Esophagus muscularis mucosa (tissue), 4 donors: Measurements from ENCODE around the gene SLIT1. TPM values are rescaled to one million over a fixed set of nuclear protein-coding genes. Genes with fewer than 3 reads are reported as not detected.

Experiments used
- DNase-seq: peaks from one replicate; pipeline ENCODE4 v3.0.0-alpha.2; 2017; ENCODE audit errors: extremely low spot score
- H3K27ac ChIP-seq, 4 donors: fragments of 200-600 bp; sonication (generic); replicated peaks in 1 of 4; 1 replicate in 3 of 4; 2 replicates in 1 of 4; pipeline ENCODE4 v1.5.1; 2016 to 2019; ENCODE audit warnings: mild to moderate bottlenecking in 1 of 4
- H3K27me3 ChIP-seq, 4 donors: fragments of 200-600 bp; sonication (generic); one replicate each; pipeline versions ENCODE4 v1.5.1 to v1.6.0; 2016 to 2019
- H3K36me3 ChIP-seq, 4 donors: fragments of 200-600 bp; sonication (generic); one replicate each; pipeline ENCODE4 v1.5.1; 2016 to 2019
- H3K4me1 ChIP-seq, 4 donors: fragments of 200-600 bp; sonication (generic); one replicate each; pipeline ENCODE4 v1.5.1; 2016 to 2019
- H3K4me3 ChIP-seq, 4 donors: fragments of 200-600 bp; sonication (generic); 1 replicate in 2 of 4; 2 replicates in 2 of 4; pipeline ENCODE4 v1.5.1; 2016 to 2019; ENCODE audit warnings: mild to moderate bottlenecking in 4 of 4, moderate library complexity in 1 of 4
- H3K9me3 ChIP-seq, 4 donors: fragments of 200-600 bp; sonication (generic); 1 replicate in 3 of 4; 2 replicates in 1 of 4; pipeline ENCODE4 v1.5.1; 2016 to 2019
- EP300 ChIP-seq: sonication (generic); formaldehyde crosslinking; IDR thresholded peaks from one replicate; pipeline ENCODE4 v1.6.1; 2017; ENCODE audit warnings: antibody characterized with exemption
- POLR2A ChIP-seq: fragments of 450-650 bp; IDR thresholded peaks from one replicate; pipeline ENCODE4 v1.6.1; 2017; ENCODE audit warnings: antibody characterized with exemption, moderate library complexity, mild to moderate bottlenecking, low read depth
- POLR2AphosphoS5 ChIP-seq, 2 donors: sonication (generic); formaldehyde crosslinking; IDR thresholded peaks; one replicate each; pipeline ENCODE4 v1.6.1; 2017; ENCODE audit warnings: antibody characterized with exemption in 2 of 2
- WGBS: methylation state at CpG from one replicate; pipeline ENCODE4 v1.1.5; 2018; 5-methylcytosine and 5-hydroxymethylcytosine counted together
- intact Hi-C: fragments of 100-400 bp; cut with DNase I; formaldehyde crosslinking; loops from one replicate; pipeline ENCODE4 v1.15.1; 2023
- total RNA-seq, 4 donors: library from RNA; depleted of rRNA; stranded (reverse); fragments of >200 nt; gene quantifications; one replicate each; pipeline versions ENCODE4 v1.1.0 to v1.2.1, GENCODE V29; 2016
- TF ChIP-seq, protein P1 (sequence below), 3 experiments: fragments of 200-600 bp in 2 of 3; fragments of 450-650 bp in 1 of 3; sonication (generic) in 2 of 3; IDR thresholded peaks; one replicate each; pipeline ENCODE4 v1.5.1; 2017 to 2019; ENCODE audit warnings: antibody characterized with exemption in 3 of 3, mild to moderate bottlenecking in 2 of 3, moderate library complexity in 1 of 3

SLIT1 gene
- total RNA-seq, 4 donors from 2014 or later, result 0.13 to 0.42 (median 0.31) TPM

DNA sequence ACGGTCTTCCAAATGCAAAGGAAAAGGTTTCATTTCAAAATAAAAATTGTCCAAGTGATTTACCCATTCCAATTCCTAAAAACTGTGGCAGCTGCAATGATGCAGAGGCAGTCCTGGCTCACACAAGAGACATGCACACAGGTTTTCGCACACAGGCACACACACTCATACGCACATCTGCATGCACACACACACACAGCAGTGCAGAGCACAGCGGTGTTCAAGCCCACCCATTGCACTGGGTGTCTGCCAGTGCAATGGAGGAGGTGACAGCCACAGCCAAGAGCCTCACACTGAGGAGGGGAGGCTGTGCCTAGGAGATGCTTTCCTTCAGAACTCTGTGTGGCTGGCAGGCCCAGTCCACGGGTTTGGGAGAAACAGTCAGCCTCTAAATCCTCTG, 123.7 kb downstream of the SLIT1 start:
- peaks cover 0 to 16% (median 0%) of the 10 kb centered on the region in 4 donors for H3K27me3 ChIP-seq
- 78% methylated on average over 5 of the region's 5 CpGs for WGBS
- H3K4me1 ChIP-seq, result peaks cover 0 to 10% (median 0%) of the 10 kb centered on the region in 4 donors
- no peak overlapping the region for H3K4me3 ChIP-seq
- H3K27ac ChIP-seq, result no peak overlapping the region
- H3K36me3 ChIP-seq, result no peaks in the 10 kb centered on the region
- intact Hi-C loops, result no loop called here
- no peaks in the 10 kb centered on the region for H3K9me3 ChIP-seq
- no peak for DNase-seq
- no peak for TF ChIP-seq POLR2AphosphoS5 (IDR thresholded peaks at IDR 0.05)
- TF ChIP-seq, protein P1, sequence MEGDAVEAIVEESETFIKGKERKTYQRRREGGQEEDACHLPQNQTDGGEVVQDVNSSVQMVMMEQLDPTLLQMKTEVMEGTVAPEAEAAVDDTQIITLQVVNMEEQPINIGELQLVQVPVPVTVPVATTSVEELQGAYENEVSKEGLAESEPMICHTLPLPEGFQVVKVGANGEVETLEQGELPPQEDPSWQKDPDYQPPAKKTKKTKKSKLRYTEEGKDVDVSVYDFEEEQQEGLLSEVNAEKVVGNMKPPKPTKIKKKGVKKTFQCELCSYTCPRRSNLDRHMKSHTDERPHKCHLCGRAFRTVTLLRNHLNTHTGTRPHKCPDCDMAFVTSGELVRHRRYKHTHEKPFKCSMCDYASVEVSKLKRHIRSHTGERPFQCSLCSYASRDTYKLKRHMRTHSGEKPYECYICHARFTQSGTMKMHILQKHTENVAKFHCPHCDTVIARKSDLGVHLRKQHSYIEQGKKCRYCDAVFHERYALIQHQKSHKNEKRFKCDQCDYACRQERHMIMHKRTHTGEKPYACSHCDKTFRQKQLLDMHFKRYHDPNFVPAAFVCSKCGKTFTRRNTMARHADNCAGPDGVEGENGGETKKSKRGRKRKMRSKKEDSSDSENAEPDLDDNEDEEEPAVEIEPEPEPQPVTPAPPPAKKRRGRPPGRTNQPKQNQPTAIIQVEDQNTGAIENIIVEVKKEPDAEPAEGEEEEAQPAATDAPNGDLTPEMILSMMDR (IDR thresholded peaks at IDR 0.05), result no peak
- no peak for TF ChIP-seq POLR2A
- no peak for TF ChIP-seq EP300

DNA sequence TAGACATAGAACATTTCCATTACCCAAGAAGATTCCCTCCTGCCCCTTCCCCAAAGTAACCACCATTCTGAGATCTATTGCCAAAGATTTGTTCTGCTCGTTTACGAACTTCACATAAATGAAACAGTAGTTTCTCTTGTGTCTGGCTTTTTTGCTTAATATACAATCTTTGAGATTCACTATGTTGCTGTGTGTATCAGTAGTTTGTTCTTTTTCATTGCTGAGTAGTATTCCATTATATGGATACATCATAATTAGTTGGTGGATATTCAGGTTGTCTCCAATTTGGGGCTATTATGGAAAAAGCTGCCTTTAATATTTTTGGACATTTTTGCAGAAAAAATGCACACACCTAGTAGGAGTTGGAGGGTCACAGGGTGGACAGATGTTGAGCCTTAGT, 124.3 kb downstream of the SLIT1 start:
- Histone ChIP-seq H3K27ac (no peak overlapping the region), H3K36me3 (no peaks in the 10 kb centered on the region), H3K4me1 (peaks cover 0 to 10% (median 0%) of the 10 kb centered on the region in 4 donors), H3K27me3 (peaks cover 0 to 16% (median 0%) of the 10 kb centered on the region in 4 donors), H3K4me3 (no peak overlapping the region), H3K9me3 (no peaks in the 10 kb centered on the region)
- TF ChIP-seq EP300, result no peak
- TF ChIP-seq, protein P1 (IDR thresholded peaks at IDR 0.05), result no peak
- no peak for TF ChIP-seq POLR2AphosphoS5 (IDR thresholded peaks at IDR 0.05)
- TF ChIP-seq POLR2A, result no peak
- WGBS, result 92% methylated on average over 2 of the region's 2 CpGs
- intact Hi-C loops, result no loop called here
- no peak for DNase-seq

DNA sequence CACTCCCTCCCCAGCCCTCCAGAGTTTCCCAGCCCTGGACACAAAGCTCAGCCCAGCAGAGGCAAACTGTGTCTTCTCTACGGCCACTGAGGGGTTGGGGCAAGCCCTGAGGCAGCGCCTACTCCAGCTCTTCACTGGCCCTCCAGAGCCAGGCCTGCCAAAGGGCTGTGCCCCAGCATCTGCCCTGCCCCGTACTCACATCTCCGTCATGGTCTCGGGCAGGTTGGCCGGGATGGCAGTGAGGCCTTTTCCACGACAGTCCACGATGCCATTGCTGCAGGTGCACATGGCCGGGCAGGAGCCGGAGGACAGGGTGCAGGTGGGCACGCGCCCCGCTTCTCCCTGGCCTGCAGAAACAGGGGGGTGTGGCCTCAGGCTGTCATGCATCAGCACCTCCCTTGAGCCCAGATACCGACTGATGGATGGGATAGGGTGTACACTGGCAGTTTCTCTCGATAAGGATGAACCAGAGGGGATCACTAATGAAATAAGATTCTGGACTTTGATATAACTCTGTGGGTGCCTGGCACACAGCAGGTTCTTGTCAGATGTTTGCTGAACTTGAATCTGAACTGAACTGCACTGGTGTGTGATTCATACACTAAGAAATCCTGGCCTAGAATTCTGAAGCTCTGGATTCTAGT, 125.2 kb downstream of the SLIT1 start:
- no peak for TF ChIP-seq EP300
- TF ChIP-seq, protein P1 (IDR thresholded peaks at IDR 0.05), result no peak
- TF ChIP-seq POLR2AphosphoS5 (IDR thresholded peaks at IDR 0.05), result no peak
- TF ChIP-seq POLR2A, result no peak
- no peak overlapping the region for H3K4me3 ChIP-seq
- peaks cover 0 to 10% (median 0%) of the 10 kb centered on the region in 4 donors for H3K27me3 ChIP-seq
- H3K4me1 ChIP-seq, result peaks cover 0 to 10% (median 0%) of the 10 kb centered on the region in 4 donors
- intact Hi-C loops, result no loop called here
- 53% methylated on average over 3 of the region's 15 CpGs for WGBS
- no peak for DNase-seq
- H3K36me3 ChIP-seq, result no peaks in the 10 kb centered on the region
- H3K27ac ChIP-seq, result no peak overlapping the region
- no peaks in the 10 kb centered on the region for H3K9me3 ChIP-seq

DNA sequence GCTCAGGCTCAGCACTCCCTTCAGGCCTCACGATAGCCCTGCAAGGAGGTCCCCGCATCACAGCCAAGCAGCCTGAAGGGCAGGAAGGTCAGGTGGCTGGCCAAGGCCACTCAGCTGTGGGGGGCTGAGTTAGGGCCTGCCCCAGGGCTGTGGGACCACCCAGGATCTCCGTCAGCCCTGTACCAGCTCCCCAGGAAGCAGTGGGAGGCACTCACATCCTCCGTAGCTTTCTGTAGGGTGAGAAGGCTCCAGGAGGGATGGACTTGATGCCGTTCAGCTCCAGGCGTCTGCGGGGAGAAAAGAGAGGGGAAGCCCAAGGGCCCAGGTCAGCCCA, 125.9 kb downstream of the SLIT1 start:
- no peaks in the 10 kb centered on the region for H3K36me3 ChIP-seq
- no peak overlapping the region for H3K27ac ChIP-seq
- peaks cover 0 to 10% (median 0%) of the 10 kb centered on the region in 4 donors for H3K4me1 ChIP-seq
- H3K27me3 ChIP-seq, result peaks cover 0 to 9% (median 0%) of the 10 kb centered on the region in 4 donors
- intact Hi-C loops, result no loop called here
- no peak for TF ChIP-seq POLR2AphosphoS5 (IDR thresholded peaks at IDR 0.05)
- TF ChIP-seq, protein P1 (IDR thresholded peaks at IDR 0.05), result no peak
- TF ChIP-seq POLR2A, result no peak
- no peak for TF ChIP-seq EP300
- H3K4me3 ChIP-seq, result no peak overlapping the region
- no peak for DNase-seq
- no peaks in the 10 kb centered on the region for H3K9me3 ChIP-seq
- WGBS, result 70% methylated on average over 2 of the region's 7 CpGs
